ENCODE data around the gene TRPM3. TPM values are rescaled to one million over a fixed set of nuclear protein-coding genes. Genes with fewer than 3 reads are reported as not detected.

TRPM3 gene
- total RNA-seq, 1 donor from 2014 or later = 0.22 TPM

GRCh38 chr9:70773579-70773978 is 347.8 kb downstream of the TRPM3 start:
- H3K4me3 ChIP-seq = no peak overlapping the region
- no peak for TF ChIP-seq CTCF (IDR thresholded peaks at IDR 0.05; ENCODE audit: borderline replicate concordance)
- intact Hi-C loops (cut with micrococcal nuclease) = no loop called here

GRCh38 chr9:70772601-70773000 is 348.8 kb downstream of the TRPM3 start:
- Histone ChIP-seq H3K9me3 (replicated peaks) (no peaks in the 10 kb centered on the region), H3K36me3 (no peaks in the 10 kb centered on the region), H3K4me1 (no peaks in the 10 kb centered on the region), H3K27me3 (ENCODE audit: low read depth) (no peaks in the 10 kb centered on the region), H3K27ac (replicated peaks) (no peak overlapping the region), H3K4me3 (no peak overlapping the region)
- TF ChIP-seq CTCF (IDR thresholded peaks at IDR 0.05; ENCODE audit: borderline replicate concordance) = no peak
- DNase-seq = no peak
- intact Hi-C loops (cut with micrococcal nuclease) = no loop called here

More at GRCh38 chr9:70773579-70773978, 347.8 kb downstream of the TRPM3 start:
- Histone ChIP-seq H3K36me3 (no peaks in the 10 kb centered on the region), H3K4me1 (no peaks in the 10 kb centered on the region), H3K27me3 (ENCODE audit: low read depth) (no peaks in the 10 kb centered on the region), H3K27ac (replicated peaks) (no peak overlapping the region), H3K9me3 (replicated peaks) (no peaks in the 10 kb centered on the region)
- no peak for DNase-seq

GRCh38 chr9:70765946-70766345 is 355.5 kb downstream of the TRPM3 start:
- TF ChIP-seq CTCF (IDR thresholded peaks at IDR 0.05; ENCODE audit: borderline replicate concordance) = no peak
- H3K4me1 ChIP-seq = no peaks in the 10 kb centered on the region
- no peaks in the 10 kb centered on the region for H3K36me3 ChIP-seq
- no peaks in the 10 kb centered on the region for H3K9me3 ChIP-seq (replicated peaks)
- no peak for DNase-seq
- intact Hi-C loops (cut with micrococcal nuclease) = no loop called here
- H3K27me3 ChIP-seq (ENCODE audit: low read depth) = no peaks in the 10 kb centered on the region
- H3K4me3 ChIP-seq = no peak overlapping the region
- H3K27ac ChIP-seq (replicated peaks) = no peak overlapping the region

GRCh38 chr9:70761139-70761670 is 360.2 kb downstream of the TRPM3 start:
- no peak for TF ChIP-seq CTCF (IDR thresholded peaks at IDR 0.05; ENCODE audit: borderline replicate concordance)
- Histone ChIP-seq H3K36me3 (no peaks in the 10 kb centered on the region), H3K27ac (replicated peaks) (no peak overlapping the region), H3K4me3 (no peak overlapping the region), H3K9me3 (replicated peaks) (peaks cover 20% of the 10 kb centered on the region), H3K4me1 (no peaks in the 10 kb centered on the region), H3K27me3 (ENCODE audit: low read depth) (no peaks in the 10 kb centered on the region)
- DNase-seq = no peak
- intact Hi-C loops (cut with micrococcal nuclease) = no loop called here

GRCh38 chr9:70760228-70760627 is 361.2 kb downstream of the TRPM3 start:
- H3K27me3 ChIP-seq (ENCODE audit: low read depth) = no peaks in the 10 kb centered on the region

More at GRCh38 chr9:70760228-70760627, 361.2 kb downstream of the TRPM3 start:
- Histone ChIP-seq H3K9me3 (replicated peaks) (peaks cover 28% of the 10 kb centered on the region), H3K4me3 (no peak overlapping the region), H3K36me3 (no peaks in the 10 kb centered on the region), H3K27ac (replicated peaks) (no peak overlapping the region), H3K4me1 (no peaks in the 10 kb centered on the region)
- intact Hi-C loops (cut with micrococcal nuclease) = no loop called here
- no peak for DNase-seq
- no peak for TF ChIP-seq CTCF (IDR thresholded peaks at IDR 0.05; ENCODE audit: borderline replicate concordance)

All from left ventricle myocardium inferior (tissue), 1 donor.